Amniotic stem cell (primary cell): ENCODE data around the gene TPI1.

Experiments
- DNase-seq: peaks from one replicate; lab custom pipeline; 2025; lab: John Stamatoyannopoulos, UW

TPI1 gene

GRCh38 chr12:6867413-6868210 is at the start of gene TPI1:
TPI1 (plus strand) TSS chr12:6867531; CDS start chr12:6867567, 36 bp downstream.
- peak; percentile 48 for DNase-seq

GRCh38 chr12:6817662-6818157 is 49.6 kb upstream of the TPI1 start:
- DNase-seq = no peak

GRCh38 chr12:6818222-6818621 is 49.1 kb upstream of the TPI1 start:
- DNase-seq = no peak

GRCh38 chr12:6818645-6819044 is 48.7 kb upstream of the TPI1 start:
- DNase-seq = no peak

GRCh38 chr12:6819106-6820030 is 48.0 kb upstream of the TPI1 start:
- no peak for DNase-seq

- no peak for DNase-seq
These were observed 47.2 kb upstream of the TPI1 start for GRCh38 chr12:6820166-6820565.

- peak; percentile 47 for DNase-seq
These were observed 45.5 kb upstream of the TPI1 start, which contains the start of gene GPR162 for GRCh38 chr12:6821591-6822425. GPR162 (plus strand) TSS chr12:6821821; CDS start chr12:6823899, 2,078 bp downstream.

GRCh38 chr12:6822426-6823135 is 44.8 kb upstream of the TPI1 start:
- no peak for DNase-seq

- no peak for DNase-seq
These were observed 43.9 kb upstream of the TPI1 start for GRCh38 chr12:6823182-6824084.

- no peak for DNase-seq
These were observed 43.1 kb upstream of the TPI1 start for GRCh38 chr12:6824085-6824775.

GRCh38 chr12:6824901-6825381 is 42.4 kb upstream of the TPI1 start:
- DNase-seq = no peak

GRCh38 chr12:6825398-6826124 is 41.8 kb upstream of the TPI1 start:
- DNase-seq = peak; percentile 52

GRCh38 chr12:6826125-6826733 is 41.1 kb upstream of the TPI1 start:
- no peak for DNase-seq

GRCh38 chr12:6826734-6827436 is 40.4 kb upstream of the TPI1 start:
- no peak for DNase-seq

- peak; percentile 71 for DNase-seq
These were observed 39.9 kb upstream of the TPI1 start for GRCh38 chr12:6827437-6827911.

GRCh38 chr12:6827982-6828780 is 39.1 kb upstream of the TPI1 start, which contains the start of gene P3H3:
P3H3 (plus strand) TSS chr12:6828407; CDS start chr12:6828441, 34 bp downstream.
- no peak for DNase-seq
